K562 (cell line): Measurements from ENCODE around the gene HIVEP3. TPM values are rescaled to one million over a fixed set of nuclear protein-coding genes. Genes with fewer than 3 reads are reported as not detected.

Source experiments
- CBX3 ChIP-seq, 2 experiments: IDR thresholded peaks; 1 replicate in 1 of 2; 2 replicates in 1 of 2; pipeline ENCODE4 v1.6.1; 2012; ENCODE audit warnings: inconsistent platforms in 2 of 2, low read length in 2 of 2, borderline replicate concordance in 1 of 2, control low read depth in 1 of 2
- CBX8 ChIP-seq: fragments of 200-600 bp; sonication (generic); IDR thresholded peaks from 2 replicates; pipeline ENCODE4 v1.6.1; 2012; ENCODE audit warnings: borderline replicate concordance, mixed run types, low read depth, mild to moderate bottlenecking, moderate library complexity, mixed read lengths, low read length, control low read depth, inconsistent platforms; ENCODE audit not compliant: poor library complexity, severe bottlenecking; ENCODE audit errors: extremely low read depth
- ESRRB ChIP-seq: fragments of 250-450 bp; sonication (Bioruptor Pico); IDR thresholded peaks from 2 replicates; pipeline ENCODE4 v1.5.0; 2020; ENCODE audit warnings: mild to moderate bottlenecking, moderate library complexity, borderline replicate concordance
- RBM17 ChIP-seq: fragments of 200-400 bp; formaldehyde crosslinking; IDR thresholded peaks from 2 replicates; pipeline ENCODE4 v1.6.1; 2017; ENCODE audit warnings: low read depth, mild to moderate bottlenecking, low read length, borderline replicate concordance
- ZNF318 ChIP-seq, 2 experiments: fragments of 450-650 bp; IDR thresholded peaks; 2 replicates each; pipeline ENCODE4 v1.6.1; 2016; ENCODE audit warnings: mild to moderate bottlenecking in 2 of 2, borderline replicate concordance in 1 of 2, low read depth in 1 of 2, moderate library complexity in 1 of 2
- ZNF407 ChIP-seq: fragments of 450-650 bp; IDR thresholded peaks from 2 replicates; pipeline ENCODE4 v1.6.1; 2016; ENCODE audit warnings: low read depth
- ZNF444 ChIP-seq: fragments of 250-450 bp; sonication (Bioruptor Pico); IDR thresholded peaks from 2 replicates; pipeline ENCODE4 v1.4.0; 2020; ENCODE audit warnings: mild to moderate bottlenecking, moderate library complexity
- ZNF507 ChIP-seq: conservative IDR thresholded peaks from 2 replicates; pipeline ENCODE4 v1.6.1; 2017; ENCODE audit warnings: missing genetic modification characterization, missing compliant biosample characterization
- polyA plus RNA-seq, 8 experiments: library from polyadenylated mRNA; depleted of rRNA in 4 of 8; stranded (reverse) in 5 of 8; unstranded in 3 of 8; fragments of >200 nt; fragmentation: Nextera tagmentation in 2 of 8; fragmentation: Illumina TruSeq in 1 of 8; extraction: Ambion mirVana in 2 of 8; extraction: Trizol in 1 of 8; gene quantifications; 2 replicates each; pipeline versions ENCODE4 v1.2.1 to v1.2.3, GENCODE V29; 2011 to 2014; ENCODE audit warnings: inconsistent platforms in 1 of 8, missing spikeins in 1 of 8
- total RNA-seq, 7 experiments: library from RNA; depleted of rRNA in 6 of 7; stranded (reverse); fragments of >200 nt in 6 of 7; fragmentation: Illumina TruSeq in 2 of 7; extraction: Trizol in 2 of 7; gene quantifications; 2 replicates each; pipeline versions ENCODE4 v1.2.1 to v1.2.3, GENCODE V29; 2011 to 2021; ENCODE audit warnings: low replicate concordance in 1 of 7

The HIVEP3 gene
- total and polyA plus RNA-seq, 9 of the 15 experiments (the other 6 are each of a cell fraction or from before 2014, with no cell fraction given) = 0.09 to 0.58 (median 0.34) TPM; not detected in 1

GRCh38 chr1:41456847-41457540 lies 461.7 kb downstream of the HIVEP3 start (continued):
- TF ChIP-seq ZNF407 (no peak), ZNF318 (IDR thresholded peaks at IDR 0.05; ENCODE audit: borderline replicate concordance in 1 of 2, low read depth in 1 of 2) (no peak), ZNF444 (CRISPR knock-in tag) (no peak), ZNF507 (tag) (no peak), ESRRB (CRISPR knock-in tag) (no peak), RBM17 (no peak), CBX8 (no peak), CBX3 (IDR thresholded peaks at IDR 0.05; ENCODE audit: borderline replicate concordance in 1 of 2, low read length in 2 of 2) (no peak)
- TF ChIP-seq, all 486 proteins: peak for 0
